H1 (cell line): ENCODE data around the gene COL6A1. TPM values are rescaled to one million over a fixed set of nuclear protein-coding genes. Genes with fewer than 3 reads are reported as not detected.

Experiments
- CTCF ChIA-PET: fragments of 300-600 bp; sonication (Branson Sonifier 250); formaldehyde crosslinking; loops from one replicate; lab custom pipeline; 2021; ENCODE audit not compliant: partially characterized antibody; lab: Charles Lee
- POLR2A ChIA-PET: fragments of 300-600 bp; sonication (Branson Sonifier 250); formaldehyde crosslinking; loops from one replicate; lab custom pipeline; 2021; ENCODE audit warnings: inconsistent platforms; ENCODE audit not compliant: partially characterized antibody; lab: Charles Lee
- DNase-seq, 2 experiments: peaks; one replicate each; pipeline versions ENCODE4 v3.0.0 to v3.0.0-alpha.2; 2010 to 2022; ENCODE audit warnings: low spot score in 2 of 2, low read depth in 1 of 2, mixed read lengths in 1 of 2
- FAIRE-seq: peaks from 2 replicates; lab custom pipeline; 2011; peaks lifted over from hg19 to GRCh38; lab: Jason Lieb, UNC
- H2AFZ ChIP-seq: 2 replicates; pipeline ENCODE4 v1.8.1; 2012; ENCODE audit warnings: low read length, inconsistent platforms
- H2AK5ac ChIP-seq: 2 replicates; pipeline ENCODE4 v1.6.1; 2013; ENCODE audit warnings: low read depth, low read length
- H2BK120ac ChIP-seq: replicated peaks from 2 replicates; pipeline ENCODE3; 2013; ENCODE audit warnings: low read depth, low read length, inconsistent platforms
- H2BK12ac ChIP-seq: 2 replicates; pipeline ENCODE4 v1.6.1; 2013; ENCODE audit warnings: low read depth, low read length
- H2BK15ac ChIP-seq: 2 replicates; pipeline ENCODE4 v1.6.1; 2013; ENCODE audit warnings: low read length
- H2BK20ac ChIP-seq: 2 replicates; pipeline ENCODE4 v1.6.1; 2013; ENCODE audit warnings: low read length
- H2BK5ac ChIP-seq: 2 replicates; pipeline ENCODE4 v1.6.1; 2013; ENCODE audit warnings: low read depth, low read length
- H3K14ac ChIP-seq: 2 replicates; pipeline ENCODE4 v1.6.1; 2013; ENCODE audit warnings: inconsistent platforms; ENCODE audit not compliant: insufficient read length
- H3K18ac ChIP-seq: 2 replicates; pipeline ENCODE4 v1.6.1; 2013; ENCODE audit warnings: low read length; ENCODE audit errors: extremely low read depth
- H3K23ac ChIP-seq: 2 replicates; pipeline ENCODE4 v1.6.1; 2013; ENCODE audit warnings: inconsistent platforms; ENCODE audit not compliant: insufficient read length
- H3K23me2 ChIP-seq: 2 replicates; pipeline ENCODE4 v1.6.1; 2013; ENCODE audit warnings: low read depth, low read length
- H3K27ac ChIP-seq: 2 replicates; pipeline ENCODE4 v1.6.1; 2011; ENCODE audit warnings: low read depth, low read length, inconsistent platforms
- H3K27me3 ChIP-seq, 4 experiments: replicated peaks in 1 of 4; 1 replicate in 1 of 4; 2 replicates in 3 of 4; pipeline versions ENCODE4 v1.6.1 to v1.8.1; 2011 to 2013; ENCODE audit warnings: low read length in 3 of 4, mild to moderate bottlenecking in 3 of 4, inconsistent platforms in 2 of 4, mixed read lengths in 2 of 4, moderate library complexity in 1 of 4; ENCODE audit not compliant: control insufficient read depth in 3 of 4, insufficient read depth in 3 of 4; ENCODE audit errors: extremely low read depth in 1 of 4
- H3K36me3 ChIP-seq, 4 experiments: 2 replicates each; pipeline versions ENCODE4 v1.6.1 to v1.8.1; 2011 to 2013; ENCODE audit warnings: mild to moderate bottlenecking in 4 of 4, low read length in 3 of 4, moderate library complexity in 2 of 4, control low read depth in 1 of 4, inconsistent platforms in 1 of 4; ENCODE audit not compliant: insufficient read depth in 4 of 4, control insufficient read depth in 2 of 4
- H3K4ac ChIP-seq: replicated peaks from 2 replicates; pipeline ENCODE3; 2013; ENCODE audit warnings: low read length, low read depth, mixed read lengths, inconsistent platforms; ENCODE audit not compliant: insufficient read length
- H3K4me1 ChIP-seq, 4 experiments: replicated peaks in 1 of 4; 1 replicate in 1 of 4; 2 replicates in 3 of 4; pipeline versions ENCODE4 v1.6.1 to v1.8.1; 2011 to 2013; ENCODE audit warnings: low read length in 3 of 4, inconsistent platforms in 2 of 4, mixed read lengths in 1 of 4; ENCODE audit not compliant: insufficient read depth in 4 of 4, control insufficient read depth in 3 of 4
- H3K4me2 ChIP-seq, 2 experiments: 2 replicates each; pipeline versions ENCODE4 v1.6.1 to v1.8.1; 2011 to 2013; ENCODE audit warnings: low read depth in 2 of 2, low read length in 2 of 2, control low read depth in 1 of 2, inconsistent platforms in 1 of 2, mild to moderate bottlenecking in 1 of 2; ENCODE audit not compliant: insufficient read depth in 1 of 2
- H3K4me3 ChIP-seq, 4 experiments: fragments of 200-600, 300-600 bp in 1 of 4; sonication (generic), shearing (Covaris generic), sonication (Bioruptor Twin) in 1 of 4; 2 replicates each; pipeline versions ENCODE4 v1.5.1 to v1.8.1; 2011 to 2016; ENCODE audit warnings: low read length in 4 of 4, low read depth in 3 of 4, control low read depth in 2 of 4, inconsistent platforms in 2 of 4, mild to moderate bottlenecking in 2 of 4, mixed read lengths in 1 of 4, moderate library complexity in 1 of 4; ENCODE audit not compliant: insufficient read depth in 2 of 4; ENCODE audit errors: extremely low read depth in 1 of 4
- H3K56ac ChIP-seq: replicated peaks from 2 replicates; pipeline ENCODE3; 2013; ENCODE audit warnings: low read depth, mild to moderate bottlenecking, mixed read lengths, low read length, inconsistent platforms; ENCODE audit not compliant: insufficient read length
- H3K79me1 ChIP-seq: 2 replicates; pipeline ENCODE4 v1.6.1; 2013; ENCODE audit warnings: low read depth, low read length, control low read depth
- H3K79me2 ChIP-seq, 2 experiments: 2 replicates each; pipeline versions ENCODE4 v1.6.1 to v1.8.1; 2012 to 2013; ENCODE audit warnings: low read length in 2 of 2, mild to moderate bottlenecking in 2 of 2, inconsistent platforms in 1 of 2; ENCODE audit not compliant: insufficient read depth in 2 of 2, control insufficient read depth in 1 of 2
- H3K9ac ChIP-seq, 4 experiments: replicated peaks in 1 of 4; 1 replicate in 1 of 4; 2 replicates in 3 of 4; pipeline versions ENCODE4 v1.6.1 to v1.8.1; 2011 to 2013; ENCODE audit warnings: low read depth in 3 of 4, low read length in 3 of 4, control low read depth in 2 of 4, mild to moderate bottlenecking in 2 of 4, moderate library complexity in 2 of 4, inconsistent platforms in 1 of 4; ENCODE audit errors: extremely low read depth in 1 of 4
- H3K9me3 ChIP-seq, 2 experiments: 2 replicates each; pipeline versions ENCODE4 v1.6.1 to v1.8.1; 2012 to 2013; ENCODE audit warnings: mild to moderate bottlenecking in 2 of 2, moderate library complexity in 2 of 2, control low read depth in 1 of 2, inconsistent platforms in 1 of 2, low read depth in 1 of 2, low read length in 1 of 2, mixed read lengths in 1 of 2; ENCODE audit not compliant: insufficient read depth in 2 of 2
- H4K20me1 ChIP-seq, 2 experiments: replicated peaks in 1 of 2; 2 replicates each; pipeline versions ENCODE3 to v1.8.1; 2011 to 2013; ENCODE audit warnings: inconsistent platforms in 2 of 2, low read length in 2 of 2, mild to moderate bottlenecking in 1 of 2; ENCODE audit not compliant: insufficient read depth in 2 of 2, control insufficient read depth in 1 of 2
- H4K5ac ChIP-seq: 2 replicates; pipeline ENCODE4 v1.6.1; 2013; ENCODE audit warnings: low read length, low read depth, mixed read lengths, inconsistent platforms; ENCODE audit not compliant: insufficient read length
- H4K8ac ChIP-seq: 2 replicates; pipeline ENCODE4 v1.8.0; 2013; ENCODE audit warnings: mild to moderate bottlenecking, moderate library complexity, low read length, inconsistent platforms; ENCODE audit not compliant: insufficient read depth; ENCODE audit errors: extremely low read depth
- H4K91ac ChIP-seq: replicated peaks from 2 replicates; pipeline ENCODE3; 2013; ENCODE audit warnings: low read length, mixed read lengths, inconsistent platforms; ENCODE audit not compliant: insufficient read length
- ATF3 ChIP-seq: IDR thresholded peaks from 2 replicates; pipeline ENCODE4 v1.6.1; 2011; ENCODE audit warnings: low read depth, mild to moderate bottlenecking, low read length; ENCODE audit not compliant: insufficient read depth
- CHD2 ChIP-seq: IDR thresholded peaks from 2 replicates; pipeline ENCODE4 v1.6.1; 2012; ENCODE audit warnings: low read length, improper control_type of control experiment
- CREB1 ChIP-seq: IDR thresholded peaks from 2 replicates; pipeline ENCODE4 v1.6.1; 2012; ENCODE audit warnings: inconsistent platforms
- EP300 ChIP-seq, 2 experiments: IDR thresholded peaks; 1 replicate in 1 of 2; 2 replicates in 1 of 2; pipeline ENCODE4 v1.6.1; 2011 to 2012; ENCODE audit warnings: low read depth in 2 of 2, low read length in 2 of 2, mild to moderate bottlenecking in 2 of 2, borderline replicate concordance in 1 of 2, inconsistent platforms in 1 of 2, moderate library complexity in 1 of 2
- EZH2 ChIP-seq: fragments of 200-600 bp; sonication (generic); IDR thresholded peaks from 2 replicates; pipeline ENCODE4 v1.7.1; 2012; ENCODE audit warnings: low read depth, mild to moderate bottlenecking, moderate library complexity, low read length, inconsistent platforms; ENCODE audit not compliant: severe bottlenecking
- MAX ChIP-seq: IDR thresholded peaks from 2 replicates; pipeline ENCODE4 v1.6.1; 2012; ENCODE audit warnings: inconsistent platforms
- RAD21 ChIP-seq, 2 experiments: IDR thresholded peaks in 1 of 2; conservative IDR thresholded peaks in 1 of 2; 2 replicates each; pipeline ENCODE4 v1.6.1; 2011; ENCODE audit warnings: low read depth in 2 of 2, low read length in 2 of 2, improper control_type of control experiment in 1 of 2, inconsistent platforms in 1 of 2, mild to moderate bottlenecking in 1 of 2, moderate library complexity in 1 of 2
- SAP30 ChIP-seq: fragments of 300-600 bp; sonication (generic); IDR thresholded peaks from 2 replicates; pipeline ENCODE4 v1.7.1; 2012; ENCODE audit warnings: low read length, moderate library complexity, mild to moderate bottlenecking, inconsistent platforms; ENCODE audit not compliant: insufficient read depth, insufficient replicate concordance
- SP1 ChIP-seq: IDR thresholded peaks from 2 replicates; pipeline ENCODE4 v1.6.1; 2011; ENCODE audit warnings: low read depth, low read length
- SP4 ChIP-seq: IDR thresholded peaks from 2 replicates; pipeline ENCODE4 v1.6.1; 2012; ENCODE audit warnings: low read length, inconsistent platforms
- TCF12 ChIP-seq: IDR thresholded peaks from 2 replicates; pipeline ENCODE4 v1.6.1; 2011; ENCODE audit warnings: low read depth, mild to moderate bottlenecking, low read length
- TEAD4 ChIP-seq: IDR thresholded peaks from 2 replicates; pipeline ENCODE4 v1.6.1; 2012; ENCODE audit warnings: low read depth, low read length, inconsistent platforms, mixed read lengths
- WGBS, 2 experiments: shearing (Covaris generic) in 1 of 2; methylation state at CpG; one replicate each; pipeline versions ENCODE4 v1.1.6 to v1.1.7; 2013 to 2015; ENCODE audit warnings: low lambda C conversion rate in 2 of 2, mixed read lengths in 2 of 2, inconsistent platforms in 1 of 2, low coverage in 1 of 2, missing lambda C conversion rate in 1 of 2; ENCODE audit not compliant: insufficient replicate concordance in 2 of 2, insufficient coverage in 1 of 2, insufficient read length in 1 of 2; ENCODE audit errors: extremely low coverage in 1 of 2, missing lambda C conversion rate in 1 of 2; 5-methylcytosine and 5-hydroxymethylcytosine counted together
- polyA plus RNA-seq, 7 experiments: library from polyadenylated mRNA; depleted of rRNA in 3 of 7; stranded (reverse) in 5 of 7; unstranded in 2 of 7; fragments of >200 nt in 5 of 7; fragments of 200-250 nt in 2 of 7; gene quantifications; 1 replicate in 5 of 7; 2 replicates in 1 of 7; 4 replicates in 1 of 7; pipeline versions ENCODE4 v1.2.1 to v1.2.3, GENCODE V29; 2011 to 2013; ENCODE audit warnings: missing spikeins in 2 of 7, mixed read lengths in 2 of 7
- total RNA-seq: library from RNA; stranded (reverse); fragmentation: NEBNext Ultra II Directional; extraction: Animal tissue kit (Norgen Biotek cat#: 25700); gene quantifications from 2 replicates; pipeline ENCODE4 v1.2.1, GENCODE V29; 2021

Gene COL6A1
- total and polyA plus RNA-seq, 2 of the 8 experiments (the other 6 are each of a cell fraction or from before 2014, with no cell fraction given): 100 to 115 TPM

- no peak overlapping the region for H2BK15ac ChIP-seq
- 96% methylated on average over 24 of the region's 38 CpGs; no CpG with 5 or more reads in 1 of the 2 experiments for WGBS, 2 experiments
- H3K9me3 ChIP-seq: no peaks in the 10 kb centered on the region
- H3K4me3 ChIP-seq: no peak overlapping the region
- no peak overlapping the region for H4K8ac ChIP-seq
- peaks cover 3 to 69% (median 7%) of the 10 kb centered on the region in 4 experiments; a peak in 4 of 8 replicates for H3K36me3 ChIP-seq
- H3K4me1 ChIP-seq: no peaks in the 10 kb centered on the region
- no peak overlapping the region for H3K4ac ChIP-seq
- no peak overlapping the region for H2AK5ac ChIP-seq
- no peaks in the 10 kb centered on the region for H3K23me2 ChIP-seq
- H3K14ac ChIP-seq: no peak overlapping the region
- no peak overlapping the region for H3K4me2 ChIP-seq
- H3K23ac ChIP-seq: no peak overlapping the region
- H2BK120ac ChIP-seq: no peak overlapping the region
- H4K20me1 ChIP-seq: peaks cover 0 to 4% of the 10 kb centered on the region in 2 experiments
- no peak overlapping the region for H3K56ac ChIP-seq
- H3K27ac ChIP-seq: no peak overlapping the region
- CTCF ChIA-PET: no interaction called here
- no peak overlapping the region for H4K91ac ChIP-seq
- no peak overlapping the region for H2BK12ac ChIP-seq
- H2AFZ ChIP-seq: no peak overlapping the region
- no peak overlapping the region for H2BK5ac ChIP-seq
- no peaks in the 10 kb centered on the region for H3K79me2 ChIP-seq
- H4K5ac ChIP-seq: no peak overlapping the region
- POLR2A ChIA-PET: no interaction called here
- DNase-seq (no peak), FAIRE-seq (no peak)
- H3K9ac ChIP-seq: no peak overlapping the region
- no peaks in the 10 kb centered on the region for H3K79me1 ChIP-seq
- no peak overlapping the region for H3K18ac ChIP-seq
- no peak overlapping the region for H2BK20ac ChIP-seq
- no peaks in the 10 kb centered on the region for H3K27me3 ChIP-seq
- TF ChIP-seq TCF12 (no peak), EZH2 (no peak), SAP30 (no peak), CHD2 (no peak), SP1 (no peak), ATF3 (no peak), RAD21 (IDR thresholded peaks at IDR 0.05 in 1 of 2, conservative IDR thresholded peaks at IDR 0.05 in 1 of 2; ENCODE audit: low read depth in 2 of 2, low read length in 2 of 2) (no peak), TEAD4 (no peak), SP4 (no peak), CREB1 (no peak), EP300 (IDR thresholded peaks at IDR 0.05; ENCODE audit: borderline replicate concordance in 1 of 2, low read depth in 2 of 2, low read length in 2 of 2) (no peak), MAX (no peak)
Measured at GRCh38 chr21:45997495-45998275, 16.1 kb downstream of the COL6A1 start.
